T47D (cell line): Measurements from ENCODE around the gene RUNX3.

Source experiments
- DNase-seq, 2 experiments: peaks; one replicate each; pipeline versions ENCODE4 v3.0.0 to v3.0.0-alpha.2; 2011 to 2012; ENCODE audit warnings: low read depth in 1 of 2, low spot score in 1 of 2
- JUND ChIP-seq: IDR thresholded peaks from 2 replicates; pipeline ENCODE4 v1.6.1; 2012; ENCODE audit warnings: low read depth
- in situ Hi-C: cut with HindIII; loops from 2 replicates; pipeline ENCODE4 v1.10.0; 2016; ENCODE audit warnings: low sequenced_read_pairs, low pct_unique_long_range_greater_than_20kb

The RUNX3 gene

DNA sequence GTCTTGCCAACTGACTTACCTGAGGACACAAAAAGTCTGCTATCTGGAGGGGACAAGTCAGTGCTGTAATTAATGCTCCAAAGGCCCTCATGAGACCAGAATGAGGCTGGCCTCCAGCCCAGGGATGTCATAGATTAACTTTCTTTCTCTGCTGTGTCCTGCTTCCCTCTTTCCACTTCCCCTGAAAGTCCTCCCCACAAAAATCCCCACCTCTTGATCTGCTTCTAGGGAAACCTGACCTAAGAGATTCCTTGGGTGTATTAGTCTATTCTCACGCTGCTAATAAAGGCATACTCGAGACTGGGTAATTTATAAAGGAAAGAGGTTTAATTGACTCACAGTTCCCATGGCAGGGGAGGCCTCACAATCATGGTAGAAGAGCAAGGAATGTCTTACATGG, 39.2 kb downstream of the RUNX3 start:
- in situ Hi-C loops = no loop called here

DNA sequence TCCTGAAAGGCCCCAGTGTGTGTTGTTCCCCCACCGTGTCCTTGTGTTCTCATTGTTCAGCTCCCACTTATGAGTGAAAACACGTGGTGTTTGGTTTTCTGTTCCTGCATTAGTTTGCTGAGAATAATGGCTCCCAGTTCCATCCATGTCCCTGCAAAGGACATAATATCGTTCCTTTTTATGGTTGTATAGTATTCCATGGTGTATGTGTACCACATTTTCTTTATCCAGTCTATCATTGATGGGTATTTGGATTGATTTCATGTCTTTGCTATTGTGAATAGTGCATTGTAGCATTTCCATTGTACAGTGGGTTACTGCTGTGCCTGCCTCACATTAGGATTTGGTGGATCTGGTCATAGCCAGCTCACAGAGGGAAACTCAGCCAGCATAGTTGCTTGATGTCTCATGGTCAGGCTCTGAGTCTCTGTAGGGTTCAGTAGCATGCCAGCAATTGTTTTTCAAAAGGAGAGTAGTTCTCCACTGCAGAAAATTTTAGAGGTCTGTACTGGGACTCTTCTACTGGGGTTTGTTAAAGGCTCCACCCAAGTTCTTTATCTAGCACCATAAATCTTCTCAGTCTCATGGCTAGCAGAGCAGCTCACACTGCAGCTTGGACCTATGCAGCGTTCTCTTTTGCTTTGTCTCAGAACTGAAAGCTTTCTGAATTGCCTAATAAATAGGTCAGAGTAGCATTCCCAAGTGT, 41.0 kb downstream of the RUNX3 start:
- no peak for DNase-seq
- no peak for TF ChIP-seq JUND

More for the DNA sequence above, 39.2 kb downstream of the RUNX3 start:
- no peak for DNase-seq
- TF ChIP-seq JUND = no peak

DNA sequence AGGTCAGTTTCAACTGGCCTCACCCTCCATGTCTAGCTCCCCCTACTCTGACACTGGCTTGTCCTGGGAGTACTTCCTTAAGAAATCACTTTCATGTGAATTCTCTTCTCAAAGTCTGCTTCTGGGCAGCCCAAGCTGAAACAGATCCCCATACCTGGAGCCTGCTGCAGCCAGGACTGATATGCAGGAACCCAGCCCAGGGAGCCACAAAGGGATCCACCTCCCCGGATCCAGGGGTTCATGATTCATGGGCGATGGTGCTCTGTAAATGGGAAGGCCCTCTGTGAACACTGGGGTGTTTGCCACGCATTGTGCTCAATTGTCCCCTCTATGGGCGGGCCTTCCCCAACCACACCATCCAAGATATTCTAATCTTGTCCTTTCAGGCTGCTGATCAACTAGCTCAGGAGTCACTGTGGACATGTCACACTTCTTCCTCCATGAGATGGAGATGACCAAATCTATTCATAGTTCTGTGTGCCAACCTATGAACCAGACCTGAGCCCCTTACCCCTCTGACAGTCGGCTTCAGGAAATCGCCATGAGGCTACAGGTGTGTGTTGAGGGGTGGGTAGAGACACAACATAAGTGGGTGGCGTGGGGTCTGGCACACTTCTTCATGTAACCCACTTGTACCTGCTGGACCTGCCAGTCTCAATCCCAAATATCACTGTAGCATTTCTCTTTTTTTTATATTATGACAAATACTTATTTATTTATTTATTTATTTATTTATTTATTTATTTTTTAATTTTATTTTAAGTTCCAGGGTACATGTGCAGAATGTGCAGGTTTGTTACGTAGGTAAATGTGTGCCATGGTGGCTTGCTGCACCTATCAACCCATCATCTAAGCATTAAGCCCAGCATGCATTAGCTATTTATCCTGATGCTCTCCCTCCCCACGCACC, 41.8 kb downstream of the RUNX3 start:
- no peak for DNase-seq
- in situ Hi-C loops = no loop called here
- no peak for TF ChIP-seq JUND

More for the DNA sequence above, 41.0 kb downstream of the RUNX3 start:
- in situ Hi-C loops = no loop called here

DNA sequence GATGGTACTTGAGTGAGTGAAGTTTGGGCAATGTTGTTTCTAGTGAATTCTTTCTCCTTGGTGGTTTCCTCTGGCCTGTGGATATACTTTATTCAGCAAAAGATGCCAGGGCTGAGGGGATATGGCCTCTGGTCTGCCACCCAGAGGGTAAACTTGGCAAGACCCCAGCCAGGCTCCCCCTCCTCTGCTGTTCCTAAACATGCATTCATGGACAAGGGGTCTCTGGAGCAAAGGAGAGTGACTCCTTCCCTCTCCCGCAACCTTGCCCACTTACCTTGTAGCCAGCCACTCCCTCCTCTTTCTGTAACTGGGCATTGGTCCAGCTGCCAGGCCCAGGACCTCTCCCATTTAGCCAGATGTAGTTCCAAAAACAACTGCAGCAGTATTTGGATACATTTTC, 43.8 kb downstream of the RUNX3 start:
- in situ Hi-C loops = no loop called here
- no peak for TF ChIP-seq JUND
- DNase-seq = no peak

DNA sequence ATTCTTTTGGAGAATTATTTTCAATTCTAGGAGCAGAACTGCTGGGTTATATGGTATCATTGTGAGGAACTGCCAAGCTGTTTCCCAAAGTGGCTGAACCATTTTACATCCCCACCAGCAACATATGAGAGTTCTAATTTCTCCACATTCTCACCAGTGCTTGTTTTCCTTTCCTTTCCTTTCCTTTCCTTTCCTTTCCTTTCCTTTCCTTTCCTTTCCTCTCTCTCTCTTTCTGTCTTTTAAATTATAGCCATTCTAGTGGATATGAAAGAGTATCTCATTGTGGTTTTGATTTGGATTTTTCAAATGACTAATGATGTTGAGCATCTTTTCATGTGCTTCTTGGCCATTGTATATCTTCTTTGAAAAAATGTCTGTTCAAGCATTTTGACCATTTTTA, 45.3 kb downstream of the RUNX3 start:
- in situ Hi-C loops = no loop called here
- no peak for DNase-seq
- no peak for TF ChIP-seq JUND

DNA sequence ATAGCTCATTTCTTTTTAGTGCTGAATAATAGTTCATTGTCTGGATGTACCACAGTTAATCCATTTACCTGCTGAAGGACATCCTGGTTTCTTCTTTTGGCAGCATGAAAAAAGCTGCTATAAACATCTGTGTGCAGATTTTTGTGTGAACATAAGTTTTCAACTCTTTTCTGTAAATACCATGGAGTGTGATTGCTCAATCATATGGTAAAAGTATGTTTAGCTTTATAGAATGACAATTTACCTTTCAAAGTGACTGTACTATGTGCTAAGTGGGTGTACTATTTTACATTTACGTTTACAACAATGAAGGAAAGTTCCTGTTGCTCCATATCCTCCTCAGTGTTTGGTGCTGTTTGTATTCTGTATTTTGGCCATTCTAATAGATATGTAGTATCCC, 49.0 kb downstream of the RUNX3 start:
- in situ Hi-C loops = no loop called here
- no peak for TF ChIP-seq JUND

DNA sequence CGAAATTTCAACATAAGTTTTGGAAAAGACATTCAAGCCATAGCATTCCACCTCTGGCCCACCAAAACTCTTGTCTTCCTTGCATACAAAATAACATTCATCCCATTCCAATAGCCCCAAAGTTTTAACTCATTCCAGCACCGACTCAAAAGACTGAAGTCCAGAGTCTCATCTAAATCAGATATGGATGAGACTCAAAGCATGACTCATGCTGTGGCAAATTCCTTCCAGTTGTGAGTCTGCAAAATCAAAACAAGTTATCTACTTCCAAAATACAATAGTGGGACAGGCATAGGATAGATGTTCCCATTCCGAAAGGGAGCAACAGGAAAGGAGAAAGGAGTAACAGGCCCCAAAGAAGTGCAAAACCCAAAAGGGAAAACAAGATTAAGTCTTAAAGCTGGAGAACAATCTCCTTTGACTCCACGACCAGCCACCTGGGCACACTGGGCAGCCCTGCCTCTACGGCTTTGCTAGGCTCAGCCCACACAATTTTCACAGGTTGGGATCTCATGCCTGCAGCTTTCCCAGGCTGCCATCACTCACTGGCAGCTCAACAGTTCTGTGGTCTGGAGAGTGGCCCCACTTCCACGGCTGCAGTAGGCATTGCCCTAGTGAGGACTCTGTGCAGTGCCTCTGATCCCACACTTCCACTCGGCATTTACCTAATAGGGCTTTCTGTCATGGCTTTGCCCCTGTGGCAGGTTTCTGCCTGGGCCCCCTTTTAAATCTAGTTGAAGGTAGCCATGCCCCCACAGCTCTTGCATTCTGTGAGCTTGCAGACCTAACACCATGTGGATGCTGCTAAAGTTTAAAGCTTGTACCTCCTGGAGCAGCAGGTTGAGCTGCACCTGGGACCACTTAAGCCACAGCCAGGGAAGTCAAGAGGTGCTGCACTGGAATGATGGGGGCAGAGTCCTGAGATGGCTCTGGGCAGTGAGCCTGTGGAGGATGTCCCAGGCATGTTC, 51.0 kb downstream of the RUNX3 start:
- in situ Hi-C loops = no loop called here
- DNase-seq = no peak
- no peak for TF ChIP-seq JUND

More for the DNA sequence above, 49.0 kb downstream of the RUNX3 start:
- DNase-seq = no peak

DNA sequence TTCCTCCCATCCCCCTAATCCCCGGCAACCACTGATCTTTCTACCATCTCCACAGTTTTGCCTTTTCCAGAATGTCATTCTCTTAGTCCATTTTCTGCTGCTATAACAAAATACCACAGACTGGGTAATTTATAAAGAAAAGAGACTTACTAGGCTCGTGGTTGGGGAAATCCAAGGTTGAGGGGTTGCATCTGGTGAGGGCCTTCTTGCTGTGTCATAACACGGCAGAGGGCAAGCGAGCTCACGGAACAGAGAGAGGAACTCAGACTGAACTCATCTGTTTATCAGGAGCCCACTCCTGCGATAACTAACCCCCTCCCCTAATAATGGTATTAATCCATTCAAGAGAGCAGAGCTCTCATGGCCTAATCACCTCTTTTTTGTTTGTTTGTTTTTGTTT, 52.0 kb downstream of the RUNX3 start:
- in situ Hi-C loops = no loop called here
- no peak for TF ChIP-seq JUND
- no peak for DNase-seq

DNA sequence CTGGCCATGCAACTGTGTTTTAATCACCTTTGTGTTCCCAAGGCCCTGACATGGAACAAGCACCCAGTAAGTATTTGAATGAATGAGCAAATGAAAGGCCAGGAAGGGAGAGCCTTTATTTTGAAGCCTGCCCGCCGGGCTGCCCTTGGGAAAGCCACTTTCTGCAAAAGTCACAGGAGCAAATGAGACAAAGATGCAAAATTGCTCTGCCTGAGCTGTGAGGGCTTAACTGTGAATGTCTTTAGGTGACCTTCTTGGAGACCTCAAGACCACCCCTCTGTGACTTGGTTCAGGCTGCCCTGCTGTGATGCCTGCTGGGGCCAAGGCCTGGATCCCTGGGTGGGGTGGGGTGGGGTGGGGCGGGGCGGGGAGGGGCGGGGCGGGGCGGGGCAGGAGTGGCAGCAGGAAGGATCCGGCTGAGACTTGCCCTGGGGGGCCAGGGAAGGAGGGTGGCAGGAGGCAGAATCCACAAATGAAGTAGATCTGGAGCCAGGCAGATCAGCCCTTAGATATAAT, 54.0 kb downstream of the RUNX3 start:
- in situ Hi-C loops = no loop called here
- DNase-seq = no peak
- TF ChIP-seq JUND = no peak

DNA sequence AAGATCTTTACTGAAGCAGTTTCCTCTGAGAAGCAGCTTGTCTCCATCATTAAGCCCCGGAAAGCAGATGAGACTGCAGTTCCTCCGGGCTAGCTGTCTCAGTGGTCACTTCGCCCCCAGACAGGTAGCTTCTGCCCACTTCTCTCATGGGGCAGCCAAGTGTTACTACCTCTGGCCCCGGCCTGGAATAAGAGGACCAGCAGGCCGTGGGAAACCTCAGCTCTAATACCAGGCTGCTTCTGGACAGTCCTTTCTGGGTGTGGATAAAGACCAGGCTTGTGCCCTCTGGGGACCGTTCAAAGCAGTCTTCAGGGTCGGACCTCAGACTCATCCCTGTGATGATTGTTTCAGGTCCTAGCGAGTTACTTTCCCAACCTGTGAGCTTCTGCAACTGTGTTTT, 54.8 kb downstream of the RUNX3 start:
- no peak for TF ChIP-seq JUND
- no peak for DNase-seq
- in situ Hi-C loops = no loop called here

DNA sequence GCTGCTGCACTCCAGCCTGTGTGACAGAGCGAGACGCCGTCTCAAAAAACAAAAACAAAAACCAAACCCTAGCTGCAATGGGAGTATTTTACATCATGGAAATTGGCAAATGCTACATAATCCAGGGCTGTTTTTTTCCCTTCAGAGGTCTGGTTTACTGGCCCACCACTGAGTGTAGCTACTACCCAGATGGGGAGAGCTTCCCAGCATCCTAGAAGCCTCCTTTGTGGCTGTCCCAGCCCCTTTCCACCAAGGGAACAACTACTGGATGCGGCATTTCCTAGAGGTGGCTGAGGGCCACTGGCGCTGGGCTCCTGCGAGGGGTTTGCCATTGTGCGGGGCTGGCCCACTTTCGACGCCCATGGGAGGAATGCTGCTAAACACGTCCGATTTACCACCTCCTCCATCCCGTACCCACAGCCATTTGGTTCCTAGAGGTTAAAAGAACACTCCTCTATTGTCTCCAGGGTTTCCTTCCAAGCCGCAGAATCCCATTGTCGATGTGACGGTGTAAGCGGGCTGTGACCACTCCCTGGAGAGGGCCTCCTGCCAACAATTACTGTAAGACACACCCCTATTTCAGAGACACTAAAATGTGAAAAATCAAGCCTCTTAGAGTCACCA, 55.4 kb downstream of the RUNX3 start:
- TF ChIP-seq JUND = no peak
- in situ Hi-C loops = no loop called here
- DNase-seq = no peak

DNA sequence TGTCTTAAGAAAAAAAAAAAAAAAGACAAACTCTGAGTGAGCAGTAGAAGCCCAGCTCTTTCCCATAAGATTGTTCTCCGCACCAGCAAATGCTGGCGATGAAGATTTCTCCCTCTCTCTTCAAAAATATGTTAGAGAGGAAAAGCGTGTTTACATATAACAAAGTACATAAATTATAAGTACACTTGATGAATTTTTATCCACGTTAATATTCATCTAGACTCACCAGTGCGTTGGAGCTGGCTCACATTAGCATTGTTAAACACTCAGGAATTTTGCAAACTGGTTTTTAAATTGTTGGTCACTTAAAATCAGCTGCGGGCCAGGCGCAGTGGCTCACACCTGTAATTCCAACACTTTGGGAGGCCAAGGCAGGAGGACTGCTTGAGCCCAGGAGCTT, 56.0 kb downstream of the RUNX3 start:
- DNase-seq = no peak
- in situ Hi-C loops = no loop called here
- TF ChIP-seq JUND = no peak
